CD4-positive, alpha-beta T cell treated with Interleukin-21 for 1 hour (primary cell): ENCODE data around the gene PNPLA1.

Experiments
- DNase-seq: peaks from one replicate; pipeline ENCODE4 v3.0.0-alpha.2; 2020

The PNPLA1 gene

DNA sequence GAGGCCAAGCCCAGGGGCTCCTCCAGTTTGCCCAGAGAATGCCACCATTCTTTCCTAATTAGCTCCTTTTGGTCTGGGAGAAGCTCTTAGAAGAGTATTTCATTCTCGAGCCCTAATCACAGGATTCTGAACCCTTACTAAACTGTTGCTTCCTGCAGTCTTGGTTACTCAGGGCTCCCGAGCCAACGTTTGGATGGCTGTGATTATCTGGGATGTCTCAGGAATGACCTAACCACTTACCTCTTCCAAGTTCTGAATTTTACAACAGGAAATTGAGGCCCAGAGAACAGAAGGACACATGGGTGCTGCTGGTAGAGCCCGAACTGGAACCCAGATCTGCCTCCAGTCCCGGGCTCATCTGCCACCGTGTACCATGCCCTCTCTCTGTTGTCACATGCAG, 22.2 kb upstream of the PNPLA1 start:
- DNase-seq: no peak

DNA sequence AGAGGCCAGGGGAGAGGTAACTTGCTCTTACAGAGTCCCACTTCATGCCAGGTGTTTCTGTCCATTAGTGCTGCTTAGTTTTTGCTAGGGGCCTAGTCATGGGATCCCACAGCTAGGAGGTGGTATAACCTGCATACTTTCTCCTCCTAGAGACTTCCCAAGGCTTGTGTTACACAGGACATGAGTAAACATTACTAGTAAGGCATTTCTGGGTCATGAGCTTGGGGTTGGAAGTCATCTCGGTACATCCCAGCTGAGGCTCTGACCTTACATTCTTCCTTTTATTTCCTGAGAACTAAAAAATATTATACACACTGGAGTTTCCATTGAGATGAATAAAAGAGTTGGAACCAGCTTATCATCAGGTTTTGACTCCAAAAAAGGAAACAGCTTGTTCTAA, 20.9 kb upstream of the PNPLA1 start:
- DNase-seq: no peak

DNA sequence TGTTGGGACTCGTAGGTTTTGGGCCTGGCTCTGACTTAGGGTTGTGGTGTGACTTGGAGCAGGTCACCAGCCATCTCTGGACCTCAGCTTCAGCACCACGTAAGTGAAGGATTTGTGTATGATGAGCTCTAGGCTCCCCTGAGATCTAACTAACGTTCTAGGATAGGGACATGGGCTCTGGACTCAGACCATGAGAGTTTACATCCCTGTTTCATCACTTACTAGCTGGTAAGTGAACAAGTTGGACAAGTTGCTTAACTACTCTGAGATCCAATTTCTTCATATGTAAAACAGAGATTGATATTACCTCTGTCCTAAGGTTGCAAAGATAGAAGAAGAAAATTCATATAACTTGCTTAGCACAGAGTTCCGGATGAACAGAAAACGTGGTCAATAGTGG, 20.3 kb upstream of the PNPLA1 start:
- DNase-seq: no peak

DNA sequence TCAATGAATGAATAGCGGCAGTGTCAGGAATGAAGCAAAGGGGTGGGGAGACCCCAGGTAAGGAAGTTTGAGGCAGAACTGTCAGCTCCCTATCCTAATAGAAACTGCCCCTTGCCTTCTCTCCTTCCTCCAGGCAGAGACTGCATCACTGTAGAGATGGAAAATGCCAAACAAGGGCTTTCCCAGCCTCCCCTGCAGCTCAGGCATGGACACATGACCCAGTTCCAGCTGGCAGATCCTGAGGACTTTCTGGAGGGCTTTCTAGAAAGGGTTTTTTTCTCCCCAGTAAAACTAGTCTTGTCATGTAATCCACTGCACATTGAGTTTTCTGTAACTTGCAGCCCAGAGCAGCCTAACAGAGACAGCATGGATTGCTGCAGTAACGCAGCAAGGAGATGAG, 17.9 kb upstream of the PNPLA1 start:
- no peak for DNase-seq

GRCh38 chr6:36263390-36264000, 6.4 kb upstream of the PNPLA1 start:
- DNase-seq: no peak

DNA sequence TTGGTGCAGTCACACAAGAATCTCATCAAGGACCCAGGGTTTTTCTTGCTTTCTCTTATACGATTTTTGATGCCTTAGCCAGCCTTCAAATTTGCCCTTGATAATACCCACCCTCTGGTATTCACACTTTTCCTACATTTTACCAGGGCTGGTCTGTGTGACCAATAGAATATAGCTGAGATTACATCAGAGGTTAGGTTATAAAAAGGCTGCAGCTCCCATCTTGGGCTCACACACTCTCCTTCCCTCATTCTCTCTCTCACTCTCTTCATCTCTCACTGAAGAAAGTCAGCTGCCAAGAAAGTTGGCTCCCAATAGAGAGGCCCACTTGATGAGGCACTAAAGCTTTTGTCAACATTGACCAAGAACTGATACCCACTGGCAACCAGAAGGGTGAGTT, 4.1 kb upstream of the PNPLA1 start:
- no peak for DNase-seq

DNA sequence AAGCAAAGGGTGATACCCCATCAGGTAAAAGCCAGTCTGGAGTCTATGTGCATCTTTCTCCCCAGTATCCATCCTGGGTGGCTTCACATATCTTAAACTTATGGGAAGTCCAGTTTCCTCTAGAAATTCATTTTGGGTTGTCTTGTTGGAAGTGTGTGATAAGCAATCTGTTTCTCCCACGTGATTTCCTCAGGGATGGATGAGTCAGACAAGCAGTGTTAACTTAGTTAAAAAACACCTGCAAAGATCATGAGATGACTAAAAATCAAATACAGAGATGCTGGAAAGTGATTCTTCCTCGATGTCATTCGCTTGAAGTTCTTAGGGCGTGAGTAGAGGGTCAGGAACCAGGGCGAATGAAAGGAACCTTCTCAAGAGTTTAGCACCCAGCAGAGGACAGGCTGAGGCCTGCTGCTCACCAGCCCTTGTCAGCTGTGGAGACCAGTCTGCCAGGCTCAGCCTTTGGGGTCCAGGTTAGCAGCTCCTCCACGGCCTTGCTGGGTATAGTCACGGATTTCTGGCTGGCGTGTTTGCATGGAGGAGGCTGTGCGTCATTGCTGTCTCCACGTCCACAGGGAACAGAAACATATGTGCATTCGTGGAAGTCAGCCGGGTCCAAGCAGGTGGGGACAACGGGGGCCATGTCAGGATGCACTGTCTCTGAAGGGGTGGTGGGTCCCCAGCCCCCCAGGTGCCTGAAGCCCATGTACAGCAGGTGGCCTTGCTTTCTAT, 2.8 kb upstream of the PNPLA1 start:
- no peak for DNase-seq

DNA sequence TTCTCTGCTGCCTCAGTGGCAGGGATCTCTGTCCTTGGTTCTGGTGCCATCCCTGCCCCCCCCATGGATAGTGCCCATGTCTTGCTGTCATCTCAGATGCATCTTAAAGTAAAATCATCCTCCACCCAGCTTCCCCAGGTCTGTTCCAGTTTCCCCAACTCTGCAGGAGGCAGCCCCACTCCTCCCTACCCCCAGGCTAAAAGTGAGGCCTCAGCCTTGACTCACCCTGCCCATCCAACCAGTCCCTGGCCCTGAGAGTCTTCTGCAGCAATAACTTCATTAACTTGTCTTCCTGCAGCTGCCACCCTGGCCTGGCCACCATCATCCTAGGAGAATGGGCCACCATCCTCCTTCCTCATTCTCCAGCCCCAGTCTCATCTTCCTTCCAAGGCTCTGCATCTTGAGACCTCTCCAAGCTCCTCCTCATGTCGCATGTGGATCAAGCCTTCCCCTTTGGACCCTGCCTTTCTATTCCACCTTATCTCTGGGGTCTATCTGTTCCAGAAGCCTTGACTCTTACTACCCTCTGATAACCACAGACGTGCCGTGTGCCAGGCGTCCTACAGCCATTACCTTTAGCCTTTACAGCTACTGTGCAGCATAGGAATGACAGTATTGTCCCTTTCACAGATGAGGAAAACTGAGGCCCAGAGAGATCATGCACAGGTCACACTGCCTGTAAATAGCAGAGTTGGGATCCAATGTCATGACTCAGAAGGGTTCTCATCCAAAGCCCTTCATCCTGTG, 2.0 kb upstream of the PNPLA1 start:
- no peak for DNase-seq

- no peak for DNase-seq
These were observed 1.2 kb upstream of the PNPLA1 start for GRCh38 chr6:36268478-36269275.

DNA sequence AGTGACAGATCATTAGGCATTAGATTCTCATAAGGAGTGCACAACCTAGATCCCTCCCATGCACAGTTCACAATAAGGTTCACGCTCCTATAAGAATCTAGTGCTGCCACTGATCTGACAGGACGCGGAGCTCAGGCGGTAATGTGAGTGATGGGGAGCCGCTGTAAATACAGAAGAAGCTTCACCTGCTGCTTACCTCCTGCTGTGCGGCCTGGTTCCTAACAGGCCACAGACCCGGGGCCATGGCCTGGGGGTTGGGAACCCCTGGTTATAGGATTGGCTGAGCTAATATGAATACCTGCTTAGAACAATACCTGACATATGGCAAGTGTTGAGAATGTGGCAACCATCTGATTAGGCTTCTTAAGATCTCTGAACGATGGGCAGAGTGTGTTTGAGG, 2.4 kb downstream of the PNPLA1 start:
- no peak for DNase-seq

DNA sequence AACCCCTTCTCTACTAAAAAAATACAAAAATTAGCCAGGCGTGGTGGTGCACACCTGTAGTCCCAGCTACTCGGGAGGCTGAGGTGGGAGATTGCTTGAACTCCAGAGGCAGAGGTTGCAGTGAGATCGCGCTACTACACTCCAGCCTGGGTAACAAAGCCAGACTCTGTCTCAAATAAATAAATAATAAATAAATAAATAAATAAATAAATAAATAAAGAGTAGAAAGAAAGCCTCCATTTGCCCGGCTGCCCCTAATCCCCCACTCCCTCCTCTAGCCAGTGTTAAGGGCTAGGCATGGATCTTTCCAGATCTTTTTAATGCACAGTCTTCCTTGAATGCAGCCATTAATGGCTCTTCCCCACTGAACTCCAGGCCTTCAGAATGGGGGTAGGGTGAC, 3.2 kb downstream of the PNPLA1 start:
- DNase-seq: no peak

DNA sequence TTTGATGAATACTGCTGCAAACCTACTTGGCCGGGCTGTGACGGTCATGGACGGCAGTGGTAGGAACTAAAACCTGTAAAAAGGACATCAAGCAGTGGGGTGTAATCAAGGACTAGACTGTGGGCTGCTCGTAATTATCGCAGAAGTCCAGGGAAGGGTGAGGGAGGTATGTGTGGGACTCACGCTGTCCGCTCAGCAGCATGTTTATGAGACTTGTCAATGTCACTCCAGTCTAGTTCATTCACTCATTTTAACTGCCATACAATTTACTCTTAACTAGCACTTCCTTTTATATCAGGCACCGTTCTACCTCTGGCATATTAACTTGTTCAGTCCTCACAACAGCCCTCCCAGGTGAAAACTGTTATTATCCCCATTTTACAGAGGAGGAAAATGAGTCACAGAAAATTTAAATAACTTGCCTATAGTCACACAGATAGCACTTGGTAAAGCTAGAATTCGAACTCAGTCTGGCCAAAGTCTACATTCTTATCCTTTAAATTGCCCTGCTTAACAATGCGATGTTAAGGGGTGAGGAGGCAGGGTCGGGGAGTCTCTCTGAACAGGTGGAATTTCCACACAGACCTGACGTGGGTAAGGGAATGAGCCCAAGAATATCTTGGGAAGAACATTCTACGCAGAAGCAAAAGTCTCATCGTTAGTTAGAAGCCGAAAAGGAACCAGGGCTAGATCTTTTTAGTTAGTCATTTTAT, 4.1 kb downstream of the PNPLA1 start:
- no peak for DNase-seq

DNA sequence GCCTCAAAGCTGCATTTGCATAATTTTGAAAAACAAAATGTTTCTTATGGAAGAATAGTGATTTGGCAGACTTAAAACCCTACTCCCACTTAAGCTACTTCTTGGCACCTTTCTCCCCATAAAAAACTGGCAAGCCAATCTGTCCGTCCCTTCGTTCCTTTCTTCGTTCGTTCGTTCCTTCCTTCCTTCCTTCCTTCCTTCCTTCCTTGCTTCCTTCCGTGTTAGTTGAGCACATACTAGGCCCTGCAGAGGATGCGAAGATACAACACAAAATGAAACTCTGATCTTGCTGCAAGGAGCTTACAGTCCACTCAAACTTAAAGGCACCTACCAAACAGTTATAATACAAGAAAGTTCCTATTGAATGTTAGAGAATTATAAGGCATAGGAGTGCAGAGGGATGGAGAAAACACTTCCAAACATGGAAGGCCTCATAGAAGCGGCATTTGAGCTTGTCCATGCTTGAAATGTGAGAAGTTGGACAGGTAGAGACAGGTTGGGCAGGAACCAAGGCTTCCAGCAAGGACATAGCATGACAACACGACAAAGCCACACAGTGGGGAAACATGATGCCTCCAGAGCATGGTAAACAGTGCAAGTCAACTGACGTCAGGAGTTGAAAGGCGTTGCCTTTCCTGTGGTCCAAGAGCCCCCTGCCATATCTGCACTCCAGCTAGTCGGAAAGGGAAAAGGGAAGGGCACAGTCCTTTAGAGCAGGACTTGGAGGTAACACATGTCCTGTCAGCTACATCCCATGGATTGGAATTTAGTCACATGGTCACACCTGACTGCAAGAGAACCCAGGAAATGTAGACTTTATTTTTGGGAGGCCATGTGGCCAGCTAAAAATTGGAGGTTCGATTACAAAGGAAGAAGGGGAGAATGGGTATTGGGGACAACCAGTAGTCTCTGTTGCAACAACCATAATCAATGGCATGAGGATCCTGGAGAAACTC, 7.0 kb downstream of the PNPLA1 start:
- DNase-seq: no peak

GRCh38 chr6:36277946-36278470, 8.1 kb downstream of the PNPLA1 start:
- DNase-seq: no peak

DNA sequence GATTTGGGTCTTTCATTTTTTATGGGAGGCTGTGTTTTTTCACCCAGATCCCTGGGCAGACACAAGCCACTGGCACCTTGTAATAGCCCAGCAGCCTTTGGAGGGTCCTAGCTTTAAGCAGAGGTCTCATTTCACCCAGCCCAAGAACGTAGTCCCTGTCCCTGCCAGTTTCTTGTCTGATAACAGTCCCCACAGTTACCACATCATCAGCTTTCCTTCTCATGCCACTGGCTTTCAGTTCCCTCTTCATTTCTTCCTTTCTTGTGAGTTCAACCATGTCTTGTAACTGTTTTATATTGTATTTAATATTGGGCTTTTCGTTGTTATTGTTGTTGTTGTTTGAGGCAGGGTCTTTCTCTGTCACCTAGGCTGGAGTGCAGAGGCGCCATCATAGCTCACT, 10.6 kb downstream of the PNPLA1 start:
- DNase-seq: no peak

- DNase-seq: no peak
These were observed 11.1 kb downstream of the PNPLA1 start for GRCh38 chr6:36280983-36281382.

- no peak for DNase-seq
These were observed 13.7 kb downstream of the PNPLA1 start for GRCh38 chr6:36283608-36284007.

DNA sequence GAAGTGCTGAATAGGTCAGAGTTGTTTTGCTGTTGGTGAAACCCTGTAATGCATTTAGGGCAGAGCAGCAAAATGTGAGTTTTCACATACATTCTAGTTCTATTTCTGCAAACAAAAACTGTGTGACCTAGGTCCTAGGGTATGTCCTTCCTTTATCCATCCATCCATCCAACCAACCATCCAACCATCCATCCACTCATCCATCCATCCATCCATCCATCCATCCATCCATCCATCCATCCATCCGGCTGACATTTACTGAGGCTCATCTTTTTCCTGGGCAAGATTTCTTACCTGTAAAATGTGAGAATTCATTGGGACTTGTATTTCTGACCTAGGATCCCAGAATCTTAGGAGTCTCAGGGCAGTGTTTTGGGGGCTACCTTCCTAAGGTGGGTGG, 14.5 kb downstream of the PNPLA1 start:
- DNase-seq: no peak

DNA sequence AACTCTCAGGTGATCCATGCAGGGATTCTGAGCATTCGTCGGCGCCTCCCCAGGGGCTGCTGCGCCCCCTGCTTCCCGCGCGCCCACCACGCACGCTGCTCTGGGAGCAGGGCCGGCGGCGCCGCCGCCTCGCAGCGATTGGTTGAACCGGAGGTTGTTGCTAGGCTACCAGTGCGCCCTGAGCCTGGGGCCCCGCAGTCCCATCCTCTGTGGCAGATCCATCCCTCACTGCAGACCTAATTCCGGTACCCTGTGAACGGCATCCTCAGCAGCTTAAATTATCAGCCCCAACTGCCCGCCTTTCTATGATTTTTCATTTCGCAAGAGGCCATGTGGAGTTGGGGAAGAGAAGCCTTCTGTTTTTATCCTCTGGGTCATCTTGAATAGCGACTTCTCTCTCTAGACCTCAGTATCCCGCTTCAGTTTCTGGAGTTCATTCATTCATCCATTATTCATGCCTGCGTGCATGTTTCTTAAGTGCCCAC, 15.4 kb downstream of the PNPLA1 start:
- DNase-seq: no peak

DNA sequence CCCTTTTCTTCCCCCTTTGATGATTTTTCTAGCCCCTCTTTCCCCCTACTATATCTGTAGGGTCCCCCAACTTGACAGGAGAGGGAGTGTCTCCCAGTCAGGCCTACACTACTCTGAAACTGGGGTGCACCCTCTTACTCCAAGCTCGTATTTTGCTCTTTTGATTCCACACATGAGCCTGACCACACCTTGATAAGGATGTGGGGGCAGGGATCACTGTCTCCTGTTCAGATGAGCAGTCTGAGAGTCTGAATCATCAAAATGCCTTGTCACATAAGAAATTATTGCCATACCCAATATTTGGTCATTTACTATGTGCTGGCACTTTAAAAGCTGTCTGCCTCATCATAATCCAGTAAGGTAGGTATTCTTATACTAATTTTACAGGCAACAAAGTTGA, 15.9 kb downstream of the PNPLA1 start:
- DNase-seq: no peak

DNA sequence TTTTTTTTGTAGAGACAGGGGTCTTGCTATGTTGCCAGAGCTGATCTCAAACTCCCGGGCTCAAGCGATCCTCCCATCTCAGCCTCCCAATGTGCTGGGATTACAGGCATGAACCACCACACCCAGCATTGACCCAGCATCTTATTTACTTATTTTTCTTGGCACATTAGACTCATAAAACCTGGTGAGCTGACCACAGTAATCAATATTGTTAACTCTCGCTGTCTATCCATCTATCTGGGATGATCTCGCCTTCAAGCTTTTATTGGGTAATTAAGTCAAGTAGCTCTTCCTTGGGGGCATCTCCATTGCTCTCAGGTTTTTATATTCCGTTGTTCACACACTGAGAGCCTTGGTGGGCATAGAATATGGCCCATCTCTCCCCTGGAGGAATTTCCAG, 17.0 kb downstream of the PNPLA1 start:
- DNase-seq: no peak
